Brain pericyte (primary cell): ENCODE results near the gene FAM216A.
"Not testable (repeated sequence)": the region's sequence is repeated elsewhere in the genome, so short reads cannot be mapped to it uniquely, and the experiment has no call there.

Experiments
- DNase-seq: peaks from one replicate; pipeline ENCODE4 v3.0.0-alpha.2; 2012; ENCODE audit warnings: low read depth, low spot score

The FAM216A gene

DNA sequence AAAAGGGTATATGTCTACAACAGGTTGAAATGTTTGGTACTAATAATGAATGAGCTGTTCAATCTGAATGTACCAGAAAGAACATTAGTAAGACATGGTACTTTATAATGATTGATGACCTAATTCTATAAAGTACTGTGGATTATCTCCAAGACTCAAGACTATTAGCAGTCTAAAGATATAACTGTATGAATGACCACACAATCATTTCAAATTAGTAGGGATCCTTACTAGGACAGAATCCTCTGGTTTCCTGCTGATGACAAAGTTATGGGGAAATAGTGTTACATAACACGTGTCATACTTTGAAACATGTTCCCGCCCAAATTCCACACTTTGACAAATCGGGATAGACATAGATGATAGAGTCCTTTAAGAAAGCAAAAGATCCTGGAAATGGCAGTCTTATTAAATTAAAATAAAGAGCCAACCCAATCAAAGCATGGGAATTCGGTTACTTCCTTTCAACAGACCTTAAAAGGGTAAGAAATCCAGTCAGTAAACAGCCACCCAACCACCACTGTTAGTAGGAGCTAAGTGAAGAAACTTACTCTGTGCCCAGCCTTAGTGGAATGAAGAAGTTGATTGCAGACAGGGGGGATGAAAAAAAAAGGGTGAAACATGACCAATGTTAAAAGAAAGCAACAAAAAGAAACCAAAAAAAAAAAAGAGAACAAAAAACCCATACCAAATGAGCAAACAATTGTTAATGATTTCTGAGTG lies 30.5 kb downstream of the FAM216A start:
- DNase-seq = no peak

DNA sequence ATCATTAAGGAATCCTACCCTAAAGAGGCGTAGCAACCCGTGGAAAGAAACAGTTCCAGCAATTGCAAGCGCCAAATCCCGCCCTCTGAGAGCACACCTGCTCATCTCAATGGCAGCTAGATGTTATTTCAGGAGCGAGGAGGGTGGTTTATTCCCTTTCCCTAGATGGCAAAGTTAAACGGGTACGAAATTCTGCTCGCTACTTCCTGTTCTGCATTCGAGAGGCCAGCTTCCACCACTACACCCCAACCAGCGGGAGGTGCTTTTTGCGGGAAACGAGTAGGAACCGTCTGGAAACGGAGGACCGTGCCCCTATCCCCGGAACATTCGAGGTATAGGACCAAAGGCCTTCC lies 32.7 kb downstream of the FAM216A start:
- DNase-seq = no peak

DNA sequence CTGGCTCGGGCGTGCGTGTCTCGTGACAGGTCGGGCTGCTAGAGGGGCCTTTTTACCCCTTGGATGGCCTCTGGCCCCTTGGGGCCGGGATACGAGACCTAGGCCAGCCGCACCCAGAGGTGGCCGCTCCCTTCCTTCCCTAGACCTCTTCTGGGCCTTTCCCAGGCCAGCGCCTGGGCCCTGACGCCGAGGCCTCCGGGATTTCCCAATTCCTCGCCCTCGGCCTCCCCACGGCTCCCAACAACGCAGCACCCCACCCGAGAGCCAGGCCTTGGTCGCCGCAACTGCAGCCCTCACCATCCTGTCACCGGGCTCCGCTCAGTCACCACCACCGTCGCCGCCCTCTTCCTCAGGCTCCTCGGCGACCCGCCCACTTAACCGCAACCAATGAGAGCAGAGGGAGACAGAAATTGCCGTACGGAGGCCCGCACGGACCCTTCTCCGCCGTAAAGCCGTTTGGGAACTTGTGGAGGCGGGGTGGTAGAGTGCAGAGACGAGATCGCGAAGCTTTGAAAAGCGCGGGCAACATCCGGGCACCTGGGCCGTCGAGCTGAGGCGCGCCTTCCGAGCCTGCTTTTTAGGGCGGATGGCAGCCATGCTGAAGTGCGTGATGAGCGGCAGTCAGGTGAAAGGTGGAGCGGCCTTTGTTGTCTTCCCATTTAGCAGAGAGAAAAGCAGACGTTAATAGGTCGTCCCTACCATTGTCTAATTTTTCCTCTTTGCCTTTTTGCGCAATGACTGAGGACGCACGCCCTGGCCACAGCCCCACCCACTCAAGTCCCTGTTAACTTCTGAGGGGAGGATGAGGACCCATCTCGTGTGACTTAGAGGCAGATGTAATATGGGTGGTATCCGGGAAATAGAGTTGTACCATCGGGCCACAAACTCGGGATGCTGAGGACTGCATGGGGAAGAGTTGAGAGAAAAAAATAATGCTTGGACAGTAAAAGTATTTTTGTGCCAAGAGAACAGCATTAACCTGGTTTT lies 33.4 kb downstream of the FAM216A start, which contains the start of the genes RAD9B and VPS29:
Gene RAD9B, plus strand, starts transcription at position 580 of the 987 bp plus-strand sequence. Its CDS starts 7 bp downstream, at position 587.
Gene VPS29, minus strand, starts transcription at position 360 of the 987 bp plus-strand sequence. Its CDS starts 60 bp downstream, at position 300.
- DNase-seq = peak; percentile 90

- DNase-seq = no peak
Observed at GRCh38 chr12:110503432-110503831, 34.8 kb downstream of the FAM216A start.

DNA sequence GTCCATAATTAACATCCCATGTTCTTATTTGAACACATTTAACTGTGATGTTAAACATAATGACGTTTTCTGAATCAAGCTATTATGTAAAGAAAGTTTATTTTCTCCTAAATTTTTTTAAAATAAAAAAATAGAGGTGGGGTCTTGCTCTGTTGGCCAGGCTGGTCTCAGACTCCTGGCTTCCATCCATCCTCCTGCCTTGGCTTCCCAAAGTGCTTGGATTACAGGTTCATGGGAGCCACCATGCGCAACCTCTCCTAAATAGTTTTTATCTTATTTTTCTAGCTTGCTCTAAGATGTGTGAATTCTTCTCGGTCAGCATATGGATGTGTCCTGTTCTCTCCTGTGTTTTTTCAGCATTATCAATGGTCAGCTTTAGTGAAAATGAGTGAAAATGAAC lies 36.7 kb downstream of the FAM216A start:
- DNase-seq = no peak

DNA sequence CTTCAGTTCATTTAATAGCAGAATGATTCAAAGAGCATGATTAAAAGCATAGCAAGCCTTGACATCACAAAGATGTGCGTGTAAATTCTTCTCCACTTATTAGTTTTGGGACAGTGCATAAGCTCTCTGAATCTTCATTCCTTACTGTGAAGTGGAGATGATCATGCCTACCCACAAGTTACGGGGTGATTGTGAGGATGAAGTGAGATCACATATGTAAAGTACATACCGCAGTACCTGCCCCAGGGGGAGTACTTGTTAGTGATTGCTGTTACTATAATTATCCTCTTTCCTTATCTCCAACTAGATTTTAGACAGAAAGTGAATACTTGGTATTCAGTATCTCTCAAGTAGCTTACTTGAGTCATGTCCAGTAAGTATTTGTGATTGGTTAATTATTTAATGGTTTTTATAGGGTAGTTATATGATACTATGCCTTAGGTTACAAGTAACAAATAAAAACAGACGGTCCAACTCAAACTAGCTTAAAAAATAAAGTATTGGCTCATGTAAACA lies 39.5 kb downstream of the FAM216A start:
- DNase-seq = no peak

- DNase-seq = no peak
Observed at GRCh38 chr12:110513842-110514241, 45.2 kb downstream of the FAM216A start.

DNA sequence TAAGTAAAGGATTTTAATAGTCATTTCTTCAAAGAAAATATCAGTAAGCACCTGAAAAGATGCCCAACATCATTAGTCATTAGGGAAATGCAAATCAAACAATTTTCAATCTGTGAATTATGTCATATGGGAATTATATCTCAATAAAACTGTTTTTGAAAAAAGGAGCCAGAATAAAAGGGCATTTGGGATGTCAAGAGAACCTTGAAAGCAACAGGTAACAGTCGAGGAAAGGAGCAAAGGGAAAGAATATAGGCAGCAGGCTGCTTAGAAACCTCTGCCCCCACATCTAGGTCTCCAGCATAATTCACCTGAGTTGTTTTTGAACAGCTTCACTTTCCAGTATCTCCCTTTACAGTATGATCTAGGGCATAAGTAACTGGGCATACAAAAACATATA lies 45.7 kb downstream of the FAM216A start:
- DNase-seq = no peak

- DNase-seq = no peak
Observed at GRCh38 chr12:110516995-110517394, 48.4 kb downstream of the FAM216A start.

GRCh38 chr12:110518014-110518413 lies 49.4 kb downstream of the FAM216A start:
- DNase-seq = not testable (repeated sequence)

- DNase-seq = not testable (repeated sequence)
Observed at GRCh38 chr12:110520876-110521712, 52.4 kb downstream of the FAM216A start.

DNA sequence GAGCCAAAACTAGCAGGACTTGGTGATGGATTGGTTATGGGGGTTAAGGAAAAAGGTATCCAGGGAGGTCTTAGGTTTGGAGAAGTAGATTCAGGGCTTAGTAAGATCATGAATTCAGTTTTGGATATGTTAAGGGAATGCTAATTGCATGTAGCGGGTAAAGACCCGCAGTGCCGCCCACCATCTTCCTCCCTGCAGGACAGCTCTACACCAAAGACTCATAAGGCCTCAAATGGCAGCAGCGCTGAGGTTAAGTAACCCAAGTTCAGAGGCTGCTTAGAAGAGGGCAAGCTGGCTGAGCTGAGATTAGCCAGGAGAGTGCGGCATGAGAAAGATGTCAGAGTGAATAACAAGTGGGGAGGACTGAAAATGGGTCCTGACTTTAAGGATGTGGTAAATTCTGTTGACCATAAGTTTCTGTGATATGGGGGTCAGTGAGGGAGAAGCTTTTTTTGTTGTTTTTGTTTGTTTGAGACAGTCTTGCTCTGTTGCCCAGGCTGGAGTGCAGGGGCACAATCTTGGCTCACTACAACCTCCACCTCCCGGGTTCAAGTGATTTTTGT lies 59.7 kb downstream of the FAM216A start:
- DNase-seq = no peak

- DNase-seq = no peak
Observed at GRCh38 chr12:110530511-110530910, 61.9 kb downstream of the FAM216A start.

DNA sequence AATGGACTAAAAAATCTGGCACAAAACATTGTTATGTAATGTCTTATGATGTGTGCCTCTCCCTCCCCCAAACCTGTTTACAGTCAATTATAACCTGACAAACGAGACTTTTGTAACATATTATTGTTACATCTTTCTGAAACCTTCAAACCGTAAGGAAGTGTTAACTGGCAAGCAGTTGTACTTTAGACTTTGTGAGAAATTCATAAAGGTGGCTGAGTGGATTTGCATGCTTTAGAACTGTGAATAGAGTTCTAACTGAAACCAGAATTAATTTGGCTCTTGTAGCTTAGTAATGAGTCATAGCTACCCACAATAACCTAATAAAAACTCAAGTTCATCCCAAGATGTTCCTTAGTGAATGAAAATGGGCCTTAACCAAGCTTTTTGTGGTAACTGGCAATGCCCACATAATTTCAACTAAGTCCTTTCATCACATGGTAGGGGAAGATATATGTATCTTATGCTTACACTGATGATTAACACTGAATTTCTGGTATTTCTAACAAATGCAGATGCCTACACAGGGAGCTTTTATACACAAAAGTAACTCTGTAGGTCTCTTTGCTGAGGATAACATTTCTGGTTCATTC lies 63.2 kb downstream of the FAM216A start:
- no peak for DNase-seq

GRCh38 chr12:110532644-110533043 lies 64.0 kb downstream of the FAM216A start:
- no peak for DNase-seq

DNA sequence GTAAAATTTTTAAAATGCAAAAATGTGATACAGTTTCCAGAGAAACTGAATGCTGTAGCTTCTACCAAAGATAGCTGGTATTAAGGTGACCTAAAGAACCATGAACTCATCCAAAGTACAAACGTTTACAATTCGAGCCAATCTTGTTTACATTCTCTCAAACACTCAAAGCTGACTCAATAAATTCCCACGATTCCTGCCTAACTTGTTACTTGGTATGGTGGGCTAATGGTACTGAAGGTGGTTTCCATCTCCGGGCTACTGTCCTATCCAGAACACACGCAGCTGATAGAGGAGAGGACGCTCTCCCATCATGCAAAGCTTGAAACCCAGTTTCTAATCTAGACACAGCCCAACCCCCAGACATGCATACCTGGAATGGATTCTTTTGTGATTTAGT lies 65.0 kb downstream of the FAM216A start:
- no peak for DNase-seq

DNA sequence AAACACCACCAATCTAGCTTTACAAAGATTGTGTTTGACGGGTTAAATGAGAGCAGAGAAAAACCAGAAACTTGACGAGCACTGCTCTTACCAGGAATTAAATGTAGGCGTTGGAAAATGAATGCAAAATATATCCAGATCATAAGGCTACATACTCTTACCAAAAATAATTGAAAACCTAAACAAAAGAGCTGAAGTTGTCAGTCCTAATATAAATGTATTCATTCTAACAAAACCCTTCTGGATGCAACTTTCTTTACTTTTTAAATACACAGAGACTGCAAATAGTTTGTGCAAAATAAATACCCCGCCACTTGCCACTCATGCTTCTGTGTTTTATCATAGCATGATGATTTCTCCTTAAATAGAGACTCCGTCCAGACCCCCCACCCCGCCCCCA lies 66.2 kb downstream of the FAM216A start:
- no peak for DNase-seq

- no peak for DNase-seq
Observed at GRCh38 chr12:110536834-110537604, 68.4 kb downstream of the FAM216A start.

GRCh38 chr12:110537605-110538409 lies 69.2 kb downstream of the FAM216A start:
- DNase-seq = no peak
